IMR-90 (cell line): Measurements from ENCODE around the gene ANKRD13A.

Source experiments
- FOS ChIP-seq: fragments of 150-350 bp; IDR thresholded peaks from 2 replicates; pipeline ENCODE4 v1.6.1; 2016; ENCODE audit warnings: low read depth, low read length
- MAFK ChIP-seq: IDR thresholded peaks from 2 replicates; pipeline ENCODE4 v1.6.1; 2012; ENCODE audit warnings: low read depth, low read length, improper control_type of control experiment
- MAZ ChIP-seq: IDR thresholded peaks from 2 replicates; pipeline ENCODE4 v1.6.1; 2012; ENCODE audit warnings: low read depth, mild to moderate bottlenecking, low read length, improper control_type of control experiment, moderate library complexity, borderline replicate concordance
- MXI1 ChIP-seq: IDR thresholded peaks from 2 replicates; pipeline ENCODE4 v1.6.1; 2012; ENCODE audit warnings: low read depth, mild to moderate bottlenecking, low read length, moderate library complexity, borderline replicate concordance
- NFE2L2 ChIP-seq: fragments of 150-350 bp; IDR thresholded peaks from 2 replicates; pipeline ENCODE4 v1.6.1; 2016; ENCODE audit warnings: low read depth, mild to moderate bottlenecking, low read length
- POLR2A ChIP-seq: IDR thresholded peaks from 2 replicates; pipeline ENCODE4 v1.6.1; 2012; ENCODE audit warnings: mild to moderate bottlenecking, low read depth, low read length
- RAD21 ChIP-seq: IDR thresholded peaks from 2 replicates; pipeline ENCODE4 v1.6.1; 2012; ENCODE audit warnings: low read length, improper control_type of control experiment
- RCOR1 ChIP-seq: IDR thresholded peaks from 2 replicates; pipeline ENCODE4 v1.6.1; 2012; ENCODE audit warnings: mild to moderate bottlenecking, low read length, improper control_type of control experiment; ENCODE audit not compliant: insufficient replicate concordance
- SMC3 ChIP-seq: fragments of 150-350 bp; IDR thresholded peaks from 2 replicates; pipeline ENCODE4 v1.6.1; 2016; ENCODE audit warnings: low read depth, mild to moderate bottlenecking, antibody characterized with exemption, low read length, moderate library complexity
- TF ChIP-seq, protein P1 (sequence below): conservative IDR thresholded peaks from 2 replicates; pipeline ENCODE4 v1.5.1; 2012; ENCODE audit warnings: mild to moderate bottlenecking, low read depth, low read length, improper control_type of control experiment
- TF ChIP-seq, protein P2 (sequence below): fragments of 150-350 bp; IDR thresholded peaks from 2 replicates; pipeline ENCODE4 v1.6.1; 2016; ENCODE audit warnings: low read depth, mild to moderate bottlenecking, low read length, moderate library complexity, borderline replicate concordance
- TF ChIP-seq, protein P3 (sequence below): fragments of 150-350 bp; IDR thresholded peaks from 2 replicates; pipeline ENCODE4 v1.6.1; 2017; ENCODE audit warnings: mild to moderate bottlenecking, antibody characterized with exemption, low read length, low read depth

DNA sequence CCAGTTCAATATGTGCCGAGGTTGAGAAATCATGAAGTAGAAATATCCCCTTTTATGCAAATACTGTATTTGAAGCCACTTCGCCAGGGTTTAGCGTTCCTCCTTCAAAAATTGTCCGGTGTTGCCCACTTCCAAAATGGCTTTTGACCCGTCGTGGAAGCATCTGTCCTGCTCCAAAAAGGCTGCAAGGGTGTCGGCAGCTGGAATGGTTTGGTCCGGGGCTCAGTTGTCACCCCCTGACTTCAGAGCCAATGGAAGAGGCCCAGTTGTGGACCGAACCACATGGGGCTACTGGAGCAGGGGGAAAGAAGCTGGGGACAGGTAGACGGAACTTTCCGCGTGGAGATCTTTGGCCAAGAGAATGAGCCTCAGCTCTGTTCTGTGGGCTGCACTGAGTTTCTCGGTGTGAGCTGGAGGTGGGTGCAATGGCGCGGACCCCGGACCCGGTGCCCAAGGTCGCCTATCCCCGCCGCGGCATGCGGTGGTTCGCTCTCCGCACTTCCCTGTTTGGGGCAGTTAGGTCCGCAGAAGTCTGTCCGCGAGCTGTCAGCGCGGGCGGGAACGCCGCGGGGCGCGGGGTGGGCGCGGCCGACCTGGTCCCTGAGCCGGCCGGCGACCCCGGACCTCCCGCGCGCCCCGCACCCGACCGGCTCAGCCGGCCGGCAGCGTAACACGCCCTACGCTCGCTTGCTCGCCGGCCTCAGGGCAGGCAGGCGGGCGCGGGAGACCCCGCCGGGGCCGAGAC, at the start of gene ANKRD13A:
- TF ChIP-seq, protein P1, sequence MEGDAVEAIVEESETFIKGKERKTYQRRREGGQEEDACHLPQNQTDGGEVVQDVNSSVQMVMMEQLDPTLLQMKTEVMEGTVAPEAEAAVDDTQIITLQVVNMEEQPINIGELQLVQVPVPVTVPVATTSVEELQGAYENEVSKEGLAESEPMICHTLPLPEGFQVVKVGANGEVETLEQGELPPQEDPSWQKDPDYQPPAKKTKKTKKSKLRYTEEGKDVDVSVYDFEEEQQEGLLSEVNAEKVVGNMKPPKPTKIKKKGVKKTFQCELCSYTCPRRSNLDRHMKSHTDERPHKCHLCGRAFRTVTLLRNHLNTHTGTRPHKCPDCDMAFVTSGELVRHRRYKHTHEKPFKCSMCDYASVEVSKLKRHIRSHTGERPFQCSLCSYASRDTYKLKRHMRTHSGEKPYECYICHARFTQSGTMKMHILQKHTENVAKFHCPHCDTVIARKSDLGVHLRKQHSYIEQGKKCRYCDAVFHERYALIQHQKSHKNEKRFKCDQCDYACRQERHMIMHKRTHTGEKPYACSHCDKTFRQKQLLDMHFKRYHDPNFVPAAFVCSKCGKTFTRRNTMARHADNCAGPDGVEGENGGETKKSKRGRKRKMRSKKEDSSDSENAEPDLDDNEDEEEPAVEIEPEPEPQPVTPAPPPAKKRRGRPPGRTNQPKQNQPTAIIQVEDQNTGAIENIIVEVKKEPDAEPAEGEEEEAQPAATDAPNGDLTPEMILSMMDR, result no peak
- TF ChIP-seq, protein P2, sequence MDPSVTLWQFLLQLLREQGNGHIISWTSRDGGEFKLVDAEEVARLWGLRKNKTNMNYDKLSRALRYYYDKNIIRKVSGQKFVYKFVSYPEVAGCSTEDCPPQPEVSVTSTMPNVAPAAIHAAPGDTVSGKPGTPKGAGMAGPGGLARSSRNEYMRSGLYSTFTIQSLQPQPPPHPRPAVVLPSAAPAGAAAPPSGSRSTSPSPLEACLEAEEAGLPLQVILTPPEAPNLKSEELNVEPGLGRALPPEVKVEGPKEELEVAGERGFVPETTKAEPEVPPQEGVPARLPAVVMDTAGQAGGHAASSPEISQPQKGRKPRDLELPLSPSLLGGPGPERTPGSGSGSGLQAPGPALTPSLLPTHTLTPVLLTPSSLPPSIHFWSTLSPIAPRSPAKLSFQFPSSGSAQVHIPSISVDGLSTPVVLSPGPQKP, result no peak
- TF ChIP-seq POLR2A (peak; percentile 96), SMC3 (no peak), MAFK (no peak), FOS (no peak), RCOR1 (no peak), RAD21 (no peak), MXI1 (peak; percentile 90), MAZ (peak; percentile 14; the same call in 1 of the 2 replicates), NFE2L2 (no peak)
- TF ChIP-seq, protein P3, sequence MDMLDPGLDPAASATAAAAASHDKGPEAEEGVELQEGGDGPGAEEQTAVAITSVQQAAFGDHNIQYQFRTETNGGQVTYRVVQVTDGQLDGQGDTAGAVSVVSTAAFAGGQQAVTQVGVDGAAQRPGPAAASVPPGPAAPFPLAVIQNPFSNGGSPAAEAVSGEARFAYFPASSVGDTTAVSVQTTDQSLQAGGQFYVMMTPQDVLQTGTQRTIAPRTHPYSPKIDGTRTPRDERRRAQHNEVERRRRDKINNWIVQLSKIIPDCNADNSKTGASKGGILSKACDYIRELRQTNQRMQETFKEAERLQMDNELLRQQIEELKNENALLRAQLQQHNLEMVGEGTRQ, result no peak
